Gastrocnemius medialis (tissue), 4 donors: ENCODE measurements around the gene DOCK6. TPM values are rescaled to one million over a fixed set of nuclear protein-coding genes. Genes with fewer than 3 reads are reported as not detected.

Experiments used
- ATAC-seq, 2 donors: fragments of 150-250 bp; one replicate each; pipeline ENCODE4 v1.9.1; 2016
- DNase-seq, 2 donors: peaks; one replicate each; pipeline ENCODE4 v3.0.0-alpha.2; 2019
- H3K27ac ChIP-seq, 4 donors: fragments of 200-600 bp; sonication (generic); 1 replicate in 1 of 4; 2 replicates in 3 of 4; pipeline ENCODE4 v1.5.1; 2016 to 2018; ENCODE audit warnings: mild to moderate bottlenecking in 2 of 4, moderate library complexity in 1 of 4
- H3K27me3 ChIP-seq, 3 donors: fragments of 200-600 bp; sonication (generic) in 2 of 3; 1 replicate in 1 of 3; 2 replicates in 2 of 3; pipeline versions ENCODE4 v1.5.1 to v1.6.0; 2016 to 2019; ENCODE audit warnings: mild to moderate bottlenecking in 1 of 3, moderate library complexity in 1 of 3
- H3K36me3 ChIP-seq, 2 donors: fragments of 200-600 bp; sonication (generic) in 1 of 2; one replicate each; pipeline ENCODE4 v1.5.1; 2017 to 2018
- H3K4me1 ChIP-seq, 2 donors: fragments of 200-600 bp; sonication (generic) in 1 of 2; one replicate each; pipeline ENCODE4 v1.5.1; 2016 to 2017; ENCODE audit warnings: mild to moderate bottlenecking in 2 of 2
- H3K4me3 ChIP-seq, 4 donors: fragments of 200-600 bp; sonication (generic) in 3 of 4; 1 replicate in 1 of 4; 2 replicates in 3 of 4; pipeline ENCODE4 v1.5.1; 2016 to 2019; ENCODE audit warnings: mild to moderate bottlenecking in 2 of 4
- H3K9me3 ChIP-seq, 3 donors: fragments of 200-600 bp; sonication (generic) in 2 of 3; 1 replicate in 1 of 3; 2 replicates in 2 of 3; pipeline ENCODE4 v1.5.1; 2016 to 2019
- CTCF ChIP-seq, 5 experiments: fragments of 450-650 bp in 3 of 5; fragments of 200-600 bp in 2 of 5; sonication (generic) in 2 of 5; IDR thresholded peaks in 4 of 5; conservative IDR thresholded peaks in 1 of 5; 1 replicate in 4 of 5; 2 replicates in 1 of 5; pipeline ENCODE4 v1.5.1; 2016 to 2019; ENCODE audit warnings: antibody characterized with exemption in 5 of 5, mild to moderate bottlenecking in 3 of 5, moderate library complexity in 3 of 5
- POLR2A ChIP-seq, 2 donors: fragments of 450-650 bp; IDR thresholded peaks; one replicate each; pipeline ENCODE4 v1.6.1; 2017; ENCODE audit warnings: antibody characterized with exemption in 2 of 2, mild to moderate bottlenecking in 2 of 2, moderate library complexity in 2 of 2
- in situ Hi-C, 4 donors: fragments of 200-750 bp; cut with MboI; loops; one replicate each; pipeline versions ENCODE4 v1.15.0 to v1.8.0; 2017; ENCODE audit warnings: low sequenced_read_pairs in 4 of 4
- intact Hi-C: fragments of 100-400 bp; cut with DNase I; formaldehyde crosslinking; loops from one replicate; pipeline ENCODE4 v1.15.1; 2023; ENCODE audit warnings: low total_unique reads
- total RNA-seq, 4 donors: library from RNA; depleted of rRNA; stranded (reverse); fragments of >200 nt; gene quantifications; one replicate each; pipeline versions ENCODE4 v1.1.0 to v1.2.3, GENCODE V29; 2016

DOCK6 gene
- total RNA-seq, 4 donors from 2014 or later = 4.7 to 9.6 (median 5.8) TPM

- Histone ChIP-seq H3K36me3 (no peaks in the 10 kb centered on the region), H3K27me3 (no peaks in the 10 kb centered on the region), H3K9me3 (no peaks in the 10 kb centered on the region), H3K4me1 (peaks cover 15 to 17% of the 10 kb centered on the region in 2 donors), H3K4me3 (no peak overlapping the region), H3K27ac (peak overlapping the region; percentile 69 to 75 (median 74))
- TF ChIP-seq POLR2A (IDR thresholded peaks at IDR 0.05) = no peak
- in situ Hi-C loops = loop anchor here in 3 of 4 donors (5.0 to 25.0 kb wide), 4 partner anchors 65 to 168 kb away; no protein-coding TSS in a partner anchor
- intact Hi-C loops = loop anchor here (1.0 to 10.0 kb wide), 2 partner anchors 65 to 168 kb away; no protein-coding TSS in a partner anchor
- no peak for ATAC-seq
- no peak for DNase-seq
These were observed 59.7 kb downstream of the DOCK6 start for GRCh38 chr19:11202488-11203193.

- H3K36me3 ChIP-seq = no peaks in the 10 kb centered on the region
These were observed 60.5 kb downstream of the DOCK6 start for GRCh38 chr19:11201791-11202190.

GRCh38 chr19:11200931-11201330 lies 61.4 kb downstream of the DOCK6 start:
- ATAC-seq (no peak), DNase-seq (no peak)
- in situ Hi-C loops (loop anchor here in 3 of 4 donors (5.0 to 25.0 kb wide), 4 partner anchors 64 to 166 kb away; no protein-coding TSS in a partner anchor), intact Hi-C loops (loop anchor here (10.0 kb wide), 1 partner anchor 166 kb away; no protein-coding TSS in a partner anchor)
- no peaks in the 10 kb centered on the region for H3K9me3 ChIP-seq
- H3K27me3 ChIP-seq = no peaks in the 10 kb centered on the region
- no peak overlapping the region for H3K27ac ChIP-seq
- no peaks in the 10 kb centered on the region for H3K36me3 ChIP-seq
- peaks cover 15 to 17% of the 10 kb centered on the region in 2 donors for H3K4me1 ChIP-seq
- H3K4me3 ChIP-seq = no peak overlapping the region
- TF ChIP-seq CTCF (IDR thresholded peaks at IDR 0.05 in 4 of 5, conservative IDR thresholded peaks at IDR 0.05 in 1 of 5) = no peak
- no peak for TF ChIP-seq POLR2A (IDR thresholded peaks at IDR 0.05)

More at GRCh38 chr19:11201791-11202190, 60.5 kb downstream of the DOCK6 start:
- no peaks in the 10 kb centered on the region for H3K27me3 ChIP-seq
- H3K4me3 ChIP-seq = no peak overlapping the region
- intact Hi-C loops (loop anchor here (10.0 kb wide), 1 partner anchor 167 kb away; no protein-coding TSS in a partner anchor), in situ Hi-C loops (loop anchor here in 3 of 4 donors (5.0 to 25.0 kb wide), 4 partner anchors 64 to 167 kb away; no protein-coding TSS in a partner anchor)
- TF ChIP-seq CTCF (IDR thresholded peaks at IDR 0.05 in 4 of 5, conservative IDR thresholded peaks at IDR 0.05 in 1 of 5) = no peak
- TF ChIP-seq POLR2A (IDR thresholded peaks at IDR 0.05) = no peak
- no peak for ATAC-seq
- H3K9me3 ChIP-seq = no peaks in the 10 kb centered on the region
- peaks cover 15 to 17% of the 10 kb centered on the region in 2 donors for H3K4me1 ChIP-seq
- H3K27ac ChIP-seq = no peak overlapping the region
- DNase-seq = no peak

GRCh38 chr19:11200015-11200574 lies 62.2 kb downstream of the DOCK6 start:
- H3K36me3 ChIP-seq = no peaks in the 10 kb centered on the region
- peaks cover 18 to 23% of the 10 kb centered on the region in 2 donors for H3K4me1 ChIP-seq
- TF ChIP-seq POLR2A (IDR thresholded peaks at IDR 0.05) (no peak), CTCF (IDR thresholded peaks at IDR 0.05 in 4 of 5, conservative IDR thresholded peaks at IDR 0.05 in 1 of 5) (no peak)
- no peaks in the 10 kb centered on the region for H3K27me3 ChIP-seq
- H3K4me3 ChIP-seq = no peak overlapping the region
- no peak overlapping the region for H3K27ac ChIP-seq
- DNase-seq (no peak), ATAC-seq (no peak)
- intact Hi-C loops (loop anchor here (10.0 kb wide), 1 partner anchor 165 kb away; no protein-coding TSS in a partner anchor), in situ Hi-C loops (loop anchor here in 3 of 4 donors (5.0 to 25.0 kb wide), 4 partner anchors 63 to 165 kb away; no protein-coding TSS in a partner anchor)
- H3K9me3 ChIP-seq = no peaks in the 10 kb centered on the region

- H3K36me3 ChIP-seq = no peaks in the 10 kb centered on the region
- H3K27me3 ChIP-seq = no peaks in the 10 kb centered on the region
- TF ChIP-seq POLR2A (IDR thresholded peaks at IDR 0.05) (no peak), CTCF (IDR thresholded peaks at IDR 0.05 in 4 of 5, conservative IDR thresholded peaks at IDR 0.05 in 1 of 5) (no peak)
- DNase-seq = no peak
- H3K4me1 ChIP-seq = peaks cover 18 to 27% of the 10 kb centered on the region in 2 donors
- intact Hi-C loops = loop anchor here (10.0 kb wide), 1 partner anchor 235 kb away; the partner anchor contains the start of gene SMARCA4
- no peaks in the 10 kb centered on the region for H3K9me3 ChIP-seq
- in situ Hi-C loops = no loop called here
- H3K4me3 ChIP-seq = no peak overlapping the region
- peak overlapping the region; percentile 47 to 92 (median 84) for H3K27ac ChIP-seq
- ATAC-seq = no peak
These were observed 62.8 kb downstream of the DOCK6 start for GRCh38 chr19:11199517-11199916.
